Measurements from ENCODE around the gene SLC25A13. TPM values are rescaled to one million over a fixed set of nuclear protein-coding genes. Genes with fewer than 3 reads are reported as not detected.

SLC25A13 gene
- total and polyA plus RNA-seq, 2 of the 4 experiments (the other 2 are of a cell fraction) = 7.4 to 11.7 TPM

GRCh38 chr7:96217147-96217546 lies 104.8 kb downstream of the SLC25A13 start:
- Histone ChIP-seq H3K4me3 (ENCODE audit: insufficient read depth, low read depth, low read length) (no peak overlapping the region), H2BK120ac (ENCODE audit: low read depth, low read length) (no peak overlapping the region), H3K4me2 (ENCODE audit: low read depth, low read length) (no peak overlapping the region), H2BK20ac (ENCODE audit: low read depth, low read length) (no peak overlapping the region), H3K23ac (ENCODE audit: low read depth, low read length) (no peak overlapping the region), H4K91ac (ENCODE audit: insufficient read depth, low read depth, low read length) (no peak overlapping the region), H3K18ac (ENCODE audit: low read depth, low read length) (no peak overlapping the region), H3K36me3 (ENCODE audit: control insufficient read depth, insufficient read depth, low read length) (no peaks in the 10 kb centered on the region), H3K9me1 (ENCODE audit: insufficient read depth, low read length) (no peaks in the 10 kb centered on the region), H3K9me3 (ENCODE audit: control insufficient read depth, insufficient read depth, low read length) (no peaks in the 10 kb centered on the region), H2AFZ (replicated peaks; ENCODE audit: low read length, poor library complexity) (no peak overlapping the region), H3K56ac (ENCODE audit: extremely low read depth, insufficient read depth, low read length) (no peak overlapping the region), H2AK9ac (replicated peaks; ENCODE audit: low read depth, low read length, poor library complexity) (no peak overlapping the region), H2AK5ac (ENCODE audit: low read depth, low read length) (no peak overlapping the region), H3K4ac (ENCODE audit: low read depth, low read length) (no peak overlapping the region), H2BK15ac (ENCODE audit: low read depth, low read length) (no peak overlapping the region), H4K20me1 (ENCODE audit: insufficient read depth, low read length) (no peaks in the 10 kb centered on the region), H3K14ac (replicated peaks; ENCODE audit: low read depth, low read length) (no peak overlapping the region), H3K27me3 (ENCODE audit: control insufficient read depth, insufficient read depth, low read length) (no peaks in the 10 kb centered on the region), H3K4me1 (ENCODE audit: control insufficient read depth, insufficient read depth, low read length) (no peaks in the 10 kb centered on the region), H4K8ac (ENCODE audit: low read depth in 2 of 2, low read length in 2 of 2) (no peak overlapping the region), H2BK5ac (ENCODE audit: low read depth, low read length, poor library complexity, severe bottlenecking) (no peak overlapping the region), H3K27ac (ENCODE audit: insufficient read depth, low read length) (no peak overlapping the region), H4K5ac (ENCODE audit: low read depth, low read length) (no peak overlapping the region), H3K79me1 (ENCODE audit: low read depth in 1 of 2, low read length in 2 of 2) (peaks cover 0 to 3% of the 10 kb centered on the region in 2 experiments; a peak in 2 of 4 replicates), H3K9ac (ENCODE audit: low read depth, low read length) (no peak overlapping the region)
- in situ Hi-C loops (cut with MboI; ENCODE audit: low sequenced_read_pairs) (no loop called here), dilution Hi-C loops (cut with HindIII; ENCODE audit: low sequenced_read_pairs, unreplicated experiment) (no loop called here), intact Hi-C loops (cut with micrococcal nuclease) (no loop called here)
- WGBS, 2 experiments (ENCODE audit: extremely low coverage in 2 of 2, insufficient read length in 1 of 2) = no CpG with 5 or more reads among the region's 1 CpG
- BruUV-seq (replicated peaks) = no TSS peak
- ATAC-seq (ENCODE audit: low read depth) = no peak
- DNase-seq = no peak
- ChIA-PET POLR2A (ENCODE audit: unreplicated experiment) (no interaction called here), CTCF (no interaction called here)
- TF ChIP-seq USF2 (IDR thresholded peaks at IDR 0.05; ENCODE audit: low read depth, low read length) (no peak), SMC3 (IDR thresholded peaks at IDR 0.05; ENCODE audit: low read depth, low read length) (no peak), MAZ (IDR thresholded peaks at IDR 0.05; ENCODE audit: borderline replicate concordance, low read depth, low read length) (no peak), RCOR1 (IDR thresholded peaks at IDR 0.05; ENCODE audit: insufficient replicate concordance, low read length) (no peak), NFE2L2 (IDR thresholded peaks at IDR 0.05; ENCODE audit: low read depth, low read length) (peak; percentile 80), MXI1 (IDR thresholded peaks at IDR 0.05; ENCODE audit: borderline replicate concordance, low read depth, low read length) (no peak), CTCF (conservative IDR thresholded peaks at IDR 0.05; ENCODE audit: low read depth, low read length) (no peak), POLR2A (IDR thresholded peaks at IDR 0.05; ENCODE audit: low read depth, low read length) (no peak), BHLHE40 (IDR thresholded peaks at IDR 0.05; ENCODE audit: low read depth, low read length) (no peak), RFX5 (IDR thresholded peaks at IDR 0.05; ENCODE audit: low read depth, low read length) (no peak), MAFK (IDR thresholded peaks at IDR 0.05; ENCODE audit: low read depth, low read length) (peak; percentile 49; the same call in 1 of the 2 replicates), CEBPB (IDR thresholded peaks at IDR 0.05; ENCODE audit: low read depth, low read length) (no peak), FOS (IDR thresholded peaks at IDR 0.05; ENCODE audit: low read depth, low read length) (no peak)
- TF ChIP-seq, protein P1, sequence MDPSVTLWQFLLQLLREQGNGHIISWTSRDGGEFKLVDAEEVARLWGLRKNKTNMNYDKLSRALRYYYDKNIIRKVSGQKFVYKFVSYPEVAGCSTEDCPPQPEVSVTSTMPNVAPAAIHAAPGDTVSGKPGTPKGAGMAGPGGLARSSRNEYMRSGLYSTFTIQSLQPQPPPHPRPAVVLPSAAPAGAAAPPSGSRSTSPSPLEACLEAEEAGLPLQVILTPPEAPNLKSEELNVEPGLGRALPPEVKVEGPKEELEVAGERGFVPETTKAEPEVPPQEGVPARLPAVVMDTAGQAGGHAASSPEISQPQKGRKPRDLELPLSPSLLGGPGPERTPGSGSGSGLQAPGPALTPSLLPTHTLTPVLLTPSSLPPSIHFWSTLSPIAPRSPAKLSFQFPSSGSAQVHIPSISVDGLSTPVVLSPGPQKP (IDR thresholded peaks at IDR 0.05; ENCODE audit: borderline replicate concordance, low read depth, low read length) = no peak

Data from IMR-90 (cell line).